Measurements from ENCODE around the gene GAB2. TPM values are rescaled to one million over a fixed set of nuclear protein-coding genes. Genes with fewer than 3 reads are reported as not detected.

Gene GAB2
- total and polyA plus RNA-seq, 10 of the 15 experiments (the other 5 are each of a cell fraction or from before 2014, with no cell fraction given) = 0.69 to 12.6 (median 3.8) TPM

DNA sequence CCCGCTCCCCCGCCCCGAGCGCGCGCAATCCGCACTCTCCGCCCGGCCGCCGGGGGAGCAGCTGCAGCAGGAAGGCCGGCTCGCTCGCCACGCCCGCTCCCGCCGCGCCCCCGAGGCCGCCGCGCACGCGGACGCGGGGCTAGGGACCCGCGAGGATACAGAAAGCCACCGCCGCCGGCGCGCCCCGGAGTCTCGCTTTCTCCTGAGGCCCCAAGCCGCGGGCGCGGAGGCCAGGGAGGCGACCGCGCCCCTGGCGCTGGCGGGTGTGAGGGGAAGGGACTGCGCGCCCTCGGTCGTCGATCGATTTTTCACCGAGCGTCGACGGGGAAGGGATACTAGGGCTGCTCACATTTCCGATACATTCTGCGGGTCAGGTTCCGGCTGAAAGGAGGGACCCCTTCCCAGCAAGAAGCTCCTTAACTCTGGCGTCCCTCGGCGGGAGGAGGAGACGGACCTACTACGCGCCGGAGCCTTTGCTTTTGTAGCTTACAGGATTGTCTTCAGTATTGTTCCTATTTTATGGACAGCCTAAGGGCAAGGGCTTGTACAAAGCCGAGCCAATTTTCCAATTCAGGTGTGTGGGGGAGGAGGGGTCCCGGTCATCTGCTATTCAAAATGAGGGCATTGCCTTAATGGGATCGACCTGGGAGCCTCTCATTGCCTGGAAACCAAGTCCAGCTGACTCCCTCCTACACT is 416 bp upstream of the GAB2 start:
- ChIA-PET SMC1A (ENCODE audit: uncharacterized antibody, unreplicated experiment) (interaction anchor here (0.8 to 7.1 kb wide), 13 partner anchors 11 to 190 kb away, joined by 3 to 108 read pairs (median 4); partner anchors contain the start of gene NARS2), CTCF (interaction anchor here (0.6 to 11.9 kb wide), 15 partner anchors 11 to 199 kb away, joined by 3 to 280 read pairs (median 5); partner anchors contain the start of gene NARS2), RAD21 (ENCODE audit: unreplicated experiment) (interaction anchor here (0.8 to 5.7 kb wide), 8 partner anchors 11 to 190 kb away, joined by 3 to 137 read pairs (median 7); no protein-coding TSS in a partner anchor), POLR2A (interaction anchor here (0.6 to 1.7 kb wide), 5 partner anchors 10 to 155 kb away, joined by 3 to 12 read pairs (median 3); no protein-coding TSS in a partner anchor)
- Histone ChIP-seq H3K27ac (ENCODE audit: control insufficient read depth, insufficient read depth) (no peak overlapping the region; the same call in 1 of the 2 replicates), H3K27me3 (replicated peaks in 1 of 2; ENCODE audit: control insufficient read depth in 2 of 2, insufficient read depth in 2 of 2, low read length in 1 of 2) (no peaks in the 10 kb centered on the region), H3K4me2 (ENCODE audit: control insufficient read depth, insufficient read depth) (peak overlapping the region; percentile 99), H3K36me3 (ENCODE audit: control insufficient read depth in 2 of 2, insufficient read depth in 2 of 2, low read length in 1 of 2) (no peaks in the 10 kb centered on the region), H4K20me1 (ENCODE audit: control insufficient read depth, insufficient read depth) (no peaks in the 10 kb centered on the region), H3K9ac (ENCODE audit: control insufficient read depth, insufficient read depth, low read length) (peak overlapping the region; percentile 74), H2AFZ (ENCODE audit: control insufficient read depth, low read depth, low read length) (peak overlapping the region; percentile 79), H3K4me3 (peak overlapping the region; percentile 66), H3K4me1 (ENCODE audit: control insufficient read depth, insufficient read depth, low read length) (peaks cover 22% of the 10 kb centered on the region), H3K9me3 (replicated peaks; ENCODE audit: control insufficient read depth, insufficient read depth, low read length) (no peaks in the 10 kb centered on the region), H3K79me2 (ENCODE audit: control insufficient read depth, insufficient read depth, low read length) (no peaks in the 10 kb centered on the region)
- intact Hi-C loops (cut with micrococcal nuclease; ENCODE audit: unreplicated experiment) = loop anchor here (1.0 to 5.0 kb wide), 4 partner anchors 15 to 190 kb away; no protein-coding TSS in a partner anchor
- in situ Hi-C loops (cut with MboI) = loop anchor here (5.0 kb wide), 1 partner anchor 144 kb away; no protein-coding TSS in a partner anchor
- FAIRE-seq (no peak), DNase-seq (ENCODE audit: low read depth, low spot score) (no peak), ATAC-seq (peak; percentile 66)
- BruUV-seq (replicated peaks) = no TSS peak
- WGBS (ENCODE audit: insufficient coverage, insufficient replicate concordance, low lambda C conversion rate, missing lambda C conversion rate) = 4% methylated on average over 42 of the region's 68 CpGs
- peak; percentile 81 for TF ChIP-seq POLR2A (IDR thresholded peaks at IDR 0.05; ENCODE audit: low read depth, low read length)
- TF ChIP-seq, protein P1, sequence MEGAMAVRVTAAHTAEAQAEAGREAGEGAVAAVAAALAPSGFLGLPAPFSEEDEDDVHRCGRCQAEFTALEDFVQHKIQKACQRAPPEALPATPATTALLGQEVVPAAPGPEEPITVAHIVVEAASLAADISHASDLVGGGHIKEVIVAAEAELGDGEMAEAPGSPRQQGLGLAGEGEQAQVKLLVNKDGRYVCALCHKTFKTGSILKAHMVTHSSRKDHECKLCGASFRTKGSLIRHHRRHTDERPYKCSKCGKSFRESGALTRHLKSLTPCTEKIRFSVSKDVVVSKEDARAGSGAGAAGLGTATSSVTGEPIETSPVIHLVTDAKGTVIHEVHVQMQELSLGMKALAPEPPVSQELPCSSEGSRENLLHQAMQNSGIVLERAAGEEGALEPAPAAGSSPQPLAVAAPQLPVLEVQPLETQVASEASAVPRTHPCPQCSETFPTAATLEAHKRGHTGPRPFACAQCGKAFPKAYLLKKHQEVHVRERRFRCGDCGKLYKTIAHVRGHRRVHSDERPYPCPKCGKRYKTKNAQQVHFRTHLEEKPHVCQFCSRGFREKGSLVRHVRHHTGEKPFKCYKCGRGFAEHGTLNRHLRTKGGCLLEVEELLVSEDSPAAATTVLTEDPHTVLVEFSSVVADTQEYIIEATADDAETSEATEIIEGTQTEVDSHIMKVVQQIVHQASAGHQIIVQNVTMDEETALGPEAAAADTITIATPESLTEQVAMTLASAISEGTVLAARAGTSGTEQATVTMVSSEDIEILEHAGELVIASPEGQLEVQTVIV (IDR thresholded peaks at IDR 0.05; ENCODE audit: borderline replicate concordance, partially characterized antibody) = no peak
- TF ChIP-seq SUZ12 (IDR thresholded peaks at IDR 0.05; ENCODE audit: unreplicated experiment) = no peak
- TF ChIP-seq NFXL1 (IDR thresholded peaks at IDR 0.05; ENCODE audit: borderline replicate concordance) = no peak
- TF ChIP-seq ZNF217 (IDR thresholded peaks at IDR 0.05) = peak; percentile 47
- TF ChIP-seq BHLHE40 (IDR thresholded peaks at IDR 0.05; ENCODE audit: borderline replicate concordance in 1 of 2, low read depth in 2 of 2, low read length in 1 of 2) = peak in 1 of 2 experiments; percentile 72; a peak in 2 of 4 replicates
- TF ChIP-seq RAD21 (IDR thresholded peaks at IDR 0.05; ENCODE audit: insufficient read depth, low read depth, low read length) = peak; percentile 19; the same call in 1 of the 2 replicates
- TF ChIP-seq IKZF2 (IDR thresholded peaks at IDR 0.05) = 0 out of 4 replicates have a peak, but pooled peaks of 1 of the 2 experiments have one; percentile 31
- TF ChIP-seq POLR2AphosphoS2 (IDR thresholded peaks at IDR 0.05; ENCODE audit: low read depth, low read length) = 0 out of 2 replicates have a peak, but pooled peaks have one; percentile 64
- no peak for TF ChIP-seq BRCA1 (IDR thresholded peaks at IDR 0.05; ENCODE audit: low read depth, low read length)
- TF ChIP-seq NBN (IDR thresholded peaks at IDR 0.05) = no peak
- no peak for TF ChIP-seq MYB (IDR thresholded peaks at IDR 0.05; ENCODE audit: borderline replicate concordance, low read depth, low read length)
- TF ChIP-seq IKZF1 (conservative IDR thresholded peaks at IDR 0.05) = peak; percentile 80
- peak; percentile 25; the same call in 1 of the 2 replicates for TF ChIP-seq TAF1 (IDR thresholded peaks at IDR 0.05; ENCODE audit: borderline replicate concordance, low read depth, low read length)
- TF ChIP-seq CHD1 (IDR thresholded peaks at IDR 0.05; ENCODE audit: low read depth, low read length) = no peak
- no peak for TF ChIP-seq HDAC2 (IDR thresholded peaks at IDR 0.05)
- 0 out of 2 replicates have a peak, but pooled peaks have one; percentile 11 for TF ChIP-seq SMC3 (IDR thresholded peaks at IDR 0.05; ENCODE audit: borderline replicate concordance, low read length)
- TF ChIP-seq CREM (IDR thresholded peaks at IDR 0.05; ENCODE audit: low read depth) = no peak
- no peak for TF ChIP-seq ZNF622 (IDR thresholded peaks at IDR 0.05)
- TF ChIP-seq RB1 (IDR thresholded peaks at IDR 0.05; ENCODE audit: borderline replicate concordance) = peak; percentile 84; the same call in 1 of the 2 replicates
- no peak for TF ChIP-seq PAX8 (IDR thresholded peaks at IDR 0.05)
- TF ChIP-seq ZNF207 (IDR thresholded peaks at IDR 0.05; ENCODE audit: borderline replicate concordance) = peak; percentile 76; the same call in 1 of the 2 replicates
- TF ChIP-seq YBX1 (IDR thresholded peaks at IDR 0.05) = no peak
- TF ChIP-seq GABPA (IDR thresholded peaks at IDR 0.05; ENCODE audit: low read depth) = no peak
- no peak for TF ChIP-seq CBX3 (IDR thresholded peaks at IDR 0.05; ENCODE audit: borderline replicate concordance, low read depth)
